Activated CD4-positive, alpha-beta T cell treated with anti-CD3 and anti-CD28 coated beads, Interleukin-2, amount 50 U/mL, for 48 hours (primary cell): Measurements from ENCODE around the gene GORASP1.

Experiments
- DNase-seq, 2 experiments: peaks; one replicate each; pipeline ENCODE4 v3.0.0-alpha.2; 2020

GORASP1 gene

DNA sequence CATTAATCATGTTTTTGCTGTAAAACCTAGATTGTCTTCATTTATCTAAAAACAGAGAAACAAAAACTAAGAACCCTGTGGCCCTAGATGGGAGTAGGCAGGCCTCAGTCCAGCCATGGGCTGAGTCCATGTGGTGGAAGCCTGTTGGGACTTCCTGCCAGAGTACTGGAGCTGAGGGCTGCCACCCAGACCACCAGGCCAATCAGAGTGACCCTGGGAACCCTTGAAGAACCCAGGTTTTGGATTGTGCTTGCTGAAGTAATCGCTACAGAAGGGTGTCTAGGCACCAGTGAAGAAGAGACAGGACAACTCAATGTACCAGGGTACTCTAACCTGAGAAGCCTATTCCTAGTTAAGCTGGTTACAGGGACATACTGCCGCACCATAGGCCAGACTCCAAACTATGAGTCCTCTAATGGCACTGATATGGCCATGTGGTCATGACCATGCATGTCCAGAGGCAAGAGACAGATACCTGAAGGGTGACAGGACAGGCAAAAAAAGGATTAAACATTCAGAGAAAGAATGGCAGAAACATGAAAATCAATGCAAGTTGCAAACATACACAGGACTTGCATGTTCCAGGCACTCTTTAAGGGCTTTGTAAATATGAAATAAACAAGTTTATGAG, 33.0 kb upstream of the GORASP1 start:
- no peak for DNase-seq

DNA sequence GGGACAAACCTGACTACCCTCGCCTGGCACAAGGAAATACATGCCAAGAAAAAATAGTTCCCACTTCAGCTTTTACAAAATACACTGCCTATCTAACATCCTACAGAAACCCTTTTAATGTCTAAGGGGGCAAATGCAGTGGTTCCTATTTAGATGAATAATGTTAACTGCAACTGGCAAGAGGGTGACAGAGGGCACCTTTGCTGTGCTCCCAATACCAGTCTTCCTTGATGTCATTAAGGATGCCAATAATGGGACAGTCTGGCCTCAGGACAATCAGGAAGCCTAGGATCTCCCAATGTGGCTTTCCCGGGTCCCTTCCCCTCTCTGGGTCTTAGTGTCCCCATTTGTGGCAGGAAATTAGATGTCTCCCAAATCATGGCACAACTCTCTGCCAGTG, 32.0 kb upstream of the GORASP1 start:
- DNase-seq, result no peak

DNA sequence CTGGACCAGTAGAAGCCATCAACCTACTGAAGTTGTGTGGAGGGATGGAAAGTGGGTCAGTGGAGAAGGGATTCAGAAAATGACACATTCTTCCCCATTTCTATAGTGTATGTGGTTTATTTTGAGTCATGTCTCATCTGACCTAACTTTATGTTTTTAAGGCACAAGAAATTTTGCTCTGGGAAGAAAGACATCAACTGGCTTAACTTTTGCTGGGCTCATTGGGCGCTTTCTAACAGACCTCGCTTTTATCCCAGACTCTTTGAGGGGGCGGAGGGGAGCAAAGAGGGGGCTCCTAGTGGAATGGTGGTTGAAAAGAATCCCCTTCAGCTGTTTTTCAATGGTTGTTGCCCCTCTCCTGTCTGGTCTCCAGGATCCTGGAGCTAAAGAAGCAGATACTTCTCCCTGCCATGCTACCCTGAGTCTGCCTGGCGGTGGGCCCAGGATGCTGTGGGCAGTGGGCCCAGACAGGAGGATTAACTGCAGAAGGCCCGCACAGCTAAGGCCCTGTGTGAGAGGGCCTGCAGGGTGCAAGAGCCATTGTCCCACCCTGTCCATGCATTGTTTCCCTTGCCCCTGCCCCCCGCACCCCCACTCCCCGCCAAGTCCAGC, 31.5 kb upstream of the GORASP1 start:
- DNase-seq, result no peak

GRCh38 chr3:39137991-39138803, 30.8 kb upstream of the GORASP1 start:
- no peak for DNase-seq

- DNase-seq, result no peak
Measured at GRCh38 chr3:39137435-39137936, 30.1 kb upstream of the GORASP1 start.

DNA sequence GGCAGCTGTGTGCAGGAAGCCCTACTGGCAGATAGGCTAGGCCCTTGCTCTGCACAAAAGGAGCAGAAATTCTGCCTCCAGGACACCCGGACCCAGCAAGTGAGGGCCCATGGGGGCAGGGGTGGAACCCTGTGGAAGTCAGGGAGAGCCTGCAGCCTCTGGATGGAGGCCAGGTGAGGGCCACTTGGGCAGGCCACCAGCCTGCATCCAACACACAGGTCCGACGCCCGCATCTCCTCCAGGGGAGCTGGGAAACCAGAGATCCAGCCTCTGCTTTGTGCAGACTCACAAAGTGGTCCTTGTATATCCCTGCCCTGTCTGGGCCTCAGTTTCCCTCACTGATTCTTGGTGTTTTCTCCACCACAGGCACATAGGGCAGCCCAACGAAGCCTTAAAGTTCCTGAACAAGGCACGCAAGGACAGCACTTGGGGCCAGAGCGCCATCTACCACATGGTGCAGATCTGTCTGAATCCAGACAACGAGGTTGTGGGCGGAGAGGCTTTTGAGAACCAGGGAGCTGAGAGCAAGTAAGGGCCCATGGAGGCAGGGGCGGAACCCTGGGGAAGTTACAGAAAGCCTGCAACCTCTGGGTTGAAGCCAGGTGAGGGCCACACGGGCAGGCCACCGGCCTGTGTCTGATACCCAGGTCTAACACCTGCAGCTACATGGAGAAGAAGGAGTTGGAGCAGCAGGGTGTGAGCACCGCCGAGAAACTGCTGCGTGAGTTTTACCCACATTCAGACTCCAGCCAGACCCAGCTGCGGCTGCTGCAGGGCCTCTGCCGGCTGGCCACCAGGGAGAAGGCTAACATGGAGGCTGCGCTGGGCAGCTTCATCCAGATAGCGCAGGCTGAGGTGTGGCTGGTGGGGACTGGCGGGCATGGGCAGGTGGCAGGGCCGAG, 29.4 kb upstream of the GORASP1 start:
- DNase-seq, result no peak

DNA sequence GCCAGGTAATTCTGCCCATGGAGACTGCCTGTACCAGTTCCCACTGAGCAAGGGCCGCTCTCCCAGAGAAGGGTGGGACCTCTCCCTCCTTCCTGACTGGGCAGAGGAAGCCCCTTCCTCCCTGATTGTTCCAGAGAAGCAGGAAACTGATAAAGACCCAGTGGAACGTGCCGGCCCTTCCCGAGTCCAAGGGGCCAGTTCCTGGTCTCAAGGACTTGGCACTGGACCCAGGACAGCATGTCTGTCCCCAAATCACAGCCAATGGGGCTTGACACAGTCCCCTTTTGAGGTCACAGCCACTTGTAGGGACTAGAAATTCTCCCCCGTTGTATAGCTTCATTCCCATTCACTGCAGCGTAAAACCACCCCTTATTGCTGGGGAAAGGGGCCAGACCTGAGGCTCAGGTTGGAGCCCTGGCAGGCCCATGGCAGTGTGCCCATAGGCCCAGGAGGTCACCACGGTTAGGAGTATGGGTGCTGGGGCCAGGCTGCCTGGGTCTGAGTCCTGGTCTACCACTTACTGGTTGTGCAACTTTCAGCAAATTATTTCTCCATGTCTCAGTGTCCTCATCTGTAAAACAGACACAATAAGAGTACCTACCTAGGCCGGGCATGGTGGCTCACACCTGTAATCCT, 27.9 kb upstream of the GORASP1 start:
- DNase-seq, result no peak

GRCh38 chr3:39134305-39134704, 26.9 kb upstream of the GORASP1 start:
- no peak for DNase-seq

GRCh38 chr3:39133822-39134221, 26.4 kb upstream of the GORASP1 start:
- no peak for DNase-seq

- DNase-seq, result no peak
Measured at GRCh38 chr3:39133093-39133490, 25.7 kb upstream of the GORASP1 start.

DNA sequence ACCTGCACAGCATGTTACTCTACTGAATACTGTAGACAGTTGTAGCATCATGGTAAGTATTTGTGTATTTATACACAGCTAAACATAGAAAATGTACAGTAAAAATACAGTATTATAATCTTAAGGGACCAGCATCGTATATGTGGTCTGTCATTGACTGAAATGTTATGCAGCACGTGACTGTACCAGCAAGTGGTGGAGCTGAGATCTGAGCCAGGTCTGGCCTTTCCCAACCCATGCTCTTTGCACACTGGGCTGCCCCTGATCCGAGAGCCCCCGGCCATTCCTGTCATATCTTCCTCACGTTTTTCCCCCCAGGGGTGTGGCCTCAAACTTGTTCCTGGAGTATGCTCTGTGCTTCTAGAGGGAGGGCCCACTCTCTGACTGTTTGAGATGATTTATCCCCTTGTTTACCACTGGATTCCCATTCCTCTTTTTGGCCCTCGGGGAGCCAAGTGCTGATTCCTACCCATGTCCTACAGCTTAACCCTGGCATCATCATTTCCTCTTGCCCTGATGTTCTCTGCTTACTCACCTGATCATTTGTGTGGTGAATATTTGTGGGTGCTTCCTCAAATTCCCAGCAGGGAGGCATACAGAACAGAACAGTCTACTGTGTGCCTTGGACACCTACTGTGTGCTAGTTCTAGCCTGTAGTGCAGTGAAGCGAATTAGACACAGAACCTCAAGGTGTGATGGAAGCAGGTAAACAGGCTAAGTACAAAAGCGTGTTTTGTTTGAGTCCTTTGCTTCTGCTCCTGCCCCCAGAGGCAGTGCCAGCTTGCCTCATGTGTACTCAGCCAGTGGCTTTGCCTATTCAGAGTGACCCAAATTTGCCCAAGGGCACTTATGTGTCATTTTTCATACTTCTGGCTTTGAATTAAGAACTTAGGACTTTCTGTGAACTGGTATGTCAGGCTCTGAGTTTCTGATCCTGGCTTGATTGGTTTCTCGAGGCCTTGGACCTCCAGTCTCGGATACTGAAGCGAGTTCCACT, 25.0 kb upstream of the GORASP1 start:
- no peak for DNase-seq

GRCh38 chr3:39130693-39131265, 23.4 kb upstream of the GORASP1 start:
- DNase-seq, result no peak

- no peak for DNase-seq
Measured at GRCh38 chr3:39130026-39130425, 22.6 kb upstream of the GORASP1 start.

GRCh38 chr3:39128951-39129350, 21.5 kb upstream of the GORASP1 start:
- no peak for DNase-seq

GRCh38 chr3:39127908-39128304, 20.5 kb upstream of the GORASP1 start:
- DNase-seq, result no peak

GRCh38 chr3:39127269-39127907, 20.0 kb upstream of the GORASP1 start:
- DNase-seq, result no peak

- DNase-seq, result peak; percentile 45 to 54
Measured at GRCh38 chr3:39126532-39127071, 19.2 kb upstream of the GORASP1 start.

GRCh38 chr3:39125841-39126500, 18.5 kb upstream of the GORASP1 start:
- DNase-seq, result no peak
